K562 (cell line): ENCODE data around the gene PDIA5. TPM values are rescaled to one million over a fixed set of nuclear protein-coding genes. Genes with fewer than 3 reads are reported as not detected.
A peak's percentile ranks its signal among the peaks of the same experiment; 100 is the strongest.

Source experiments
- CTCFL ChIP-seq: IDR thresholded peaks from 2 replicates; pipeline ENCODE4 v1.6.1; 2011; ENCODE audit warnings: borderline replicate concordance, low read depth, mild to moderate bottlenecking, moderate library complexity, low read length; ENCODE audit not compliant: insufficient read depth, poor library complexity, severe bottlenecking
- MITF ChIP-seq: IDR thresholded peaks from 2 replicates; pipeline ENCODE4 v1.6.1; 2014; ENCODE audit warnings: antibody characterized with exemption
- POU5F1 ChIP-seq: fragments of 150-350 bp; IDR thresholded peaks from 2 replicates; pipeline ENCODE4 v1.6.1; 2014; ENCODE audit warnings: borderline replicate concordance, low read length, low read depth, mild to moderate bottlenecking; ENCODE audit not compliant: partially characterized antibody
- PYGO2 ChIP-seq: fragments of 450-650 bp; IDR thresholded peaks from 2 replicates; pipeline ENCODE4 v1.6.1; 2016; ENCODE audit warnings: mild to moderate bottlenecking, missing genetic modification characterization, moderate library complexity, missing compliant biosample characterization
- RAD21 ChIP-seq, 2 experiments: fragments of 250-450 bp in 1 of 2; fragments of 450-650 bp in 1 of 2; sonication (Bioruptor Pico) in 1 of 2; formaldehyde crosslinking in 1 of 2; IDR thresholded peaks in 1 of 2; conservative IDR thresholded peaks in 1 of 2; 2 replicates each; pipeline versions ENCODE4 v1.4.0 to v1.8.0; 2020 to 2022; ENCODE audit warnings: mild to moderate bottlenecking in 2 of 2, moderate library complexity in 1 of 2
- SNRNP70 ChIP-seq: fragments of 200-400 bp; formaldehyde crosslinking; optimal IDR thresholded peaks from 2 replicates; pipeline ENCODE3; 2017; ENCODE audit warnings: low read depth, low read length
- ZBTB49 ChIP-seq: sonication (generic); formaldehyde crosslinking; IDR thresholded peaks from 2 replicates; pipeline ENCODE4 v1.8.0; 2022; ENCODE audit warnings: missing genetic modification reagents, mild to moderate bottlenecking, borderline replicate concordance
- ZNF589 ChIP-seq: fragments of 200-800 bp; sonication (Bioruptor generic); IDR thresholded peaks from 2 replicates; pipeline ENCODE4 v1.6.1; 2016; ENCODE audit warnings: low read depth, missing genetic modification characterization, missing compliant biosample characterization
- polyA plus RNA-seq, 8 experiments: library from polyadenylated mRNA; depleted of rRNA in 4 of 8; stranded (reverse) in 5 of 8; unstranded in 3 of 8; fragments of >200 nt; fragmentation: Nextera tagmentation in 2 of 8; fragmentation: Illumina TruSeq in 1 of 8; extraction: Ambion mirVana in 2 of 8; extraction: Trizol in 1 of 8; gene quantifications; 2 replicates each; pipeline versions ENCODE4 v1.2.1 to v1.2.3, GENCODE V29; 2011 to 2014; ENCODE audit warnings: inconsistent platforms in 1 of 8, missing spikeins in 1 of 8
- total RNA-seq, 7 experiments: library from RNA; depleted of rRNA in 6 of 7; stranded (reverse); fragments of >200 nt in 6 of 7; fragmentation: Illumina TruSeq in 2 of 7; extraction: Trizol in 2 of 7; gene quantifications; 2 replicates each; pipeline versions ENCODE4 v1.2.1 to v1.2.3, GENCODE V29; 2011 to 2021; ENCODE audit warnings: low replicate concordance in 1 of 7

Gene PDIA5
- total and polyA plus RNA-seq, 9 of the 15 experiments (the other 6 are each of a cell fraction or from before 2014, with no cell fraction given): 3.4 to 31.8 (median 19.6) TPM

- TF ChIP-seq CTCFL: peak; percentile 79
- no peak for TF ChIP-seq ZBTB49 (CRISPR knock-in tag)
- TF ChIP-seq RAD21 (CRISPR knock-in tag; conservative IDR thresholded peaks at IDR 0.05 in 1 of 2, IDR thresholded peaks at IDR 0.05 in 1 of 2): peak in 1 of 2 experiments; percentile 13; a peak in 1 of 4 replicates
- no peak for TF ChIP-seq ZNF589 (CRISPR knock-in tag)
- no peak for TF ChIP-seq MITF
- TF ChIP-seq PYGO2 (tag): no peak
- TF ChIP-seq SNRNP70: no peak
- TF ChIP-seq POU5F1: no peak
- TF ChIP-seq, all 486 proteins: peak for 10
Observed at GRCh38 chr3:123027292-123028232, 39.3 kb upstream of the PDIA5 start, which contains the start of gene SEMA5B (continued).
